A549 treated with AZD9567 at 1 μM for 4 hours (cell line): ENCODE data around the gene ZFP64. TPM values are rescaled to one million over a fixed set of nuclear protein-coding genes. Genes with fewer than 3 reads are reported as not detected.

ENCODE experiments used
- total RNA-seq: library from RNA; stranded (reverse); fragments of 200-300 nt; extraction: Qiagen RNA extraction; gene quantifications from 5 replicates; pipeline ENCODE4 v1.2.3, GENCODE V29; 2022; ENCODE audit not compliant: insufficient read depth

Gene ZFP64
- 11.5 to 17.9 TPM (median 17.2 TPM) in 5 replicates for total RNA-seq

GRCh38 chr20:52191132-52191915, at the start of gene ZFP64:
Gene ZFP64, minus strand, starts transcription at chr20:52191779. Its CDS starts 143 bp downstream, at chr20:52191636.

